DOHH2 (cell line): ENCODE data around the gene SEPTIN10.

ENCODE experiments used
- H3F3A ChIP-seq: fragments of 200-600 bp; sonication (generic), shearing (Covaris generic); 2 replicates; pipeline ENCODE4 v1.6.0; 2016; ENCODE audit warnings: antibody characterized with exemption, mild to moderate bottlenecking; ENCODE audit not compliant: control insufficient read depth, insufficient read depth
- H3K27ac ChIP-seq: fragments of 200-600 bp; sonication (generic); 2 replicates; pipeline ENCODE4 v1.5.1; 2014; ENCODE audit warnings: low read depth, mild to moderate bottlenecking, low read length, moderate library complexity
- H3K27me3 ChIP-seq: fragments of 200-600 bp; sonication (generic); 2 replicates; pipeline ENCODE4 v1.6.1; 2014; ENCODE audit warnings: mild to moderate bottlenecking, low read length, mixed read lengths; ENCODE audit not compliant: control insufficient read depth
- H3K36me3 ChIP-seq: fragments of 200-600 bp; sonication (generic); 2 replicates; pipeline ENCODE4 v1.6.1; 2014; ENCODE audit warnings: mild to moderate bottlenecking, low read length, moderate library complexity, mixed read lengths; ENCODE audit not compliant: control insufficient read depth
- H3K4me1 ChIP-seq: fragments of 200-600 bp; sonication (generic); 2 replicates; pipeline ENCODE4 v1.6.1; 2014; ENCODE audit warnings: mild to moderate bottlenecking, low read length, mixed read lengths; ENCODE audit not compliant: control insufficient read depth
- H3K4me2 ChIP-seq: fragments of 200-600 bp; sonication (generic); 2 replicates; pipeline ENCODE4 v1.6.0; 2014; ENCODE audit warnings: mild to moderate bottlenecking, low read length, moderate library complexity
- H3K4me3 ChIP-seq: fragments of 200-600 bp; sonication (generic); 2 replicates; pipeline ENCODE4 v1.5.1; 2014; ENCODE audit warnings: mild to moderate bottlenecking, low read length, mixed read lengths
- H3K79me2 ChIP-seq: fragments of 200-600 bp; sonication (generic); 2 replicates; pipeline ENCODE4 v1.6.1; 2014; ENCODE audit warnings: mild to moderate bottlenecking, low read length, mixed read lengths; ENCODE audit not compliant: control insufficient read depth
- H3K9me2 ChIP-seq: fragments of 200-600 bp; sonication (generic); replicated peaks from 2 replicates; pipeline ENCODE4 v1.6.1; 2014; ENCODE audit warnings: mild to moderate bottlenecking, low read length, mixed read lengths; ENCODE audit not compliant: control insufficient read depth
- H3K9me3 ChIP-seq: fragments of 200-600 bp; sonication (generic); 2 replicates; pipeline ENCODE4 v1.6.1; 2014; ENCODE audit warnings: antibody characterized with exemption, low read length, mixed read lengths; ENCODE audit not compliant: control insufficient read depth, insufficient read depth
- H4K20me1 ChIP-seq: fragments of 200-600 bp; sonication (generic); 2 replicates; pipeline ENCODE4 v1.6.0; 2014; ENCODE audit warnings: low read depth, mild to moderate bottlenecking, antibody characterized with exemption, low read length, moderate library complexity; ENCODE audit not compliant: control insufficient read depth, insufficient read depth
- EZH2phosphoT487 ChIP-seq: fragments of 200-600 bp; sonication (generic); IDR thresholded peaks from 2 replicates; pipeline ENCODE4 v1.6.1; 2017; ENCODE audit warnings: borderline replicate concordance, mild to moderate bottlenecking, antibody characterized with exemption, low read length, moderate library complexity, mixed read lengths
- TF ChIP-seq, protein P1 (sequence below): fragments of 200-600 bp; sonication (generic); IDR thresholded peaks from one replicate; pipeline ENCODE4 v1.5.1; 2014; ENCODE audit warnings: antibody characterized with exemption, mild to moderate bottlenecking, low read depth, low read length; ENCODE audit not compliant: poor library complexity, severe bottlenecking

The SEPTIN10 gene

DNA sequence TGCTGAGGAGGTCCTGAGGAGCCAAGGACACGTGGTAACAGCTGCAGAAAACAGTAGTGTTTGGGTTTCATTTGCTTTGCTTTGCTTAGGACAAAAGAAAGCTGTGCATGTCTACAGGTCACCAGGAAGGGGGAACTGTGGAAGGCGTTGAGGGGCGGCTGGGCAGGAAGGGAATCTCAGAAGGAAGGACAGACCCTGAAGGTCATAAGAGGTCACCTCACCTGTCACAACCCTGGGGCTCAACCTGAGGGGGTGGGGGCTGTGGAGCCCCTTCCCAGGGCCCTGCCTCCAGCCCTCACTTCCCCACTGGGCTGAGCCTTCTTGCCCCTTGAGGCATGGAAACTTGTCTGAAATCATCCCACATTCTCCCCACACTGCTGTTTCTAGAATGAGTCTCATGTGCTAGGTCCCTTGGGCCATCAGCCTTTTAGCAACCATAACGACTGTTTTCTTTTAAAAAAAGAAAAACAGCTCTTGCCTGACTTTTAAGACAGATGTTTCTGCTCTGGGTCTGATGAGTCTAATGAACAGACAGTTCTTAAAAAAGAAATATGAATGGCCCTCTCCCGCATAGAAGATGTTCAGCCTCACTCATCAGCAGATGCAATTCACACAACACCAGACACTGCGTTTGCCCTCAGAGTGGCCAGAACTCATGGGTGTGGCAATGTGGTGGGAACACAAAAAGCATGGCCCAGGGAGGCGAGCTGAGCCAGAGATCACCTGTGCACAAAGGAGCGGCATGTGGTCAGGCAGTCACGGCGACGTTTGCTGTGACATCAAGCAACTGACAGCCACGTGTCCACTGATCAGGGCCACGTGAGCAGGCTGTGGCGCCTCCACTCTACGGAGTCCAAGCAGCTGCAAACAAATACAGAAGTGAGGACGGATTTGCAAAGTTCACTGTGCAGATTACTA is 84.0 kb downstream of the SEPTIN10 start:
- H3K27me3 ChIP-seq = no peaks in the 10 kb centered on the region
- no peak overlapping the region for H3K4me3 ChIP-seq
- no peak overlapping the region for H3K4me2 ChIP-seq
- H3F3A ChIP-seq = no peaks in the 10 kb centered on the region
- no peaks in the 10 kb centered on the region for H4K20me1 ChIP-seq
- H3K4me1 ChIP-seq = no peaks in the 10 kb centered on the region
- no peaks in the 10 kb centered on the region for H3K79me2 ChIP-seq
- no peaks in the 10 kb centered on the region for H3K9me2 ChIP-seq
- H3K27ac ChIP-seq = no peak overlapping the region
- H3K36me3 ChIP-seq = no peaks in the 10 kb centered on the region
- TF ChIP-seq, protein P1, sequence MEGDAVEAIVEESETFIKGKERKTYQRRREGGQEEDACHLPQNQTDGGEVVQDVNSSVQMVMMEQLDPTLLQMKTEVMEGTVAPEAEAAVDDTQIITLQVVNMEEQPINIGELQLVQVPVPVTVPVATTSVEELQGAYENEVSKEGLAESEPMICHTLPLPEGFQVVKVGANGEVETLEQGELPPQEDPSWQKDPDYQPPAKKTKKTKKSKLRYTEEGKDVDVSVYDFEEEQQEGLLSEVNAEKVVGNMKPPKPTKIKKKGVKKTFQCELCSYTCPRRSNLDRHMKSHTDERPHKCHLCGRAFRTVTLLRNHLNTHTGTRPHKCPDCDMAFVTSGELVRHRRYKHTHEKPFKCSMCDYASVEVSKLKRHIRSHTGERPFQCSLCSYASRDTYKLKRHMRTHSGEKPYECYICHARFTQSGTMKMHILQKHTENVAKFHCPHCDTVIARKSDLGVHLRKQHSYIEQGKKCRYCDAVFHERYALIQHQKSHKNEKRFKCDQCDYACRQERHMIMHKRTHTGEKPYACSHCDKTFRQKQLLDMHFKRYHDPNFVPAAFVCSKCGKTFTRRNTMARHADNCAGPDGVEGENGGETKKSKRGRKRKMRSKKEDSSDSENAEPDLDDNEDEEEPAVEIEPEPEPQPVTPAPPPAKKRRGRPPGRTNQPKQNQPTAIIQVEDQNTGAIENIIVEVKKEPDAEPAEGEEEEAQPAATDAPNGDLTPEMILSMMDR = no peak
- TF ChIP-seq EZH2phosphoT487 = no peak
- H3K9me3 ChIP-seq = no peaks in the 10 kb centered on the region

DNA sequence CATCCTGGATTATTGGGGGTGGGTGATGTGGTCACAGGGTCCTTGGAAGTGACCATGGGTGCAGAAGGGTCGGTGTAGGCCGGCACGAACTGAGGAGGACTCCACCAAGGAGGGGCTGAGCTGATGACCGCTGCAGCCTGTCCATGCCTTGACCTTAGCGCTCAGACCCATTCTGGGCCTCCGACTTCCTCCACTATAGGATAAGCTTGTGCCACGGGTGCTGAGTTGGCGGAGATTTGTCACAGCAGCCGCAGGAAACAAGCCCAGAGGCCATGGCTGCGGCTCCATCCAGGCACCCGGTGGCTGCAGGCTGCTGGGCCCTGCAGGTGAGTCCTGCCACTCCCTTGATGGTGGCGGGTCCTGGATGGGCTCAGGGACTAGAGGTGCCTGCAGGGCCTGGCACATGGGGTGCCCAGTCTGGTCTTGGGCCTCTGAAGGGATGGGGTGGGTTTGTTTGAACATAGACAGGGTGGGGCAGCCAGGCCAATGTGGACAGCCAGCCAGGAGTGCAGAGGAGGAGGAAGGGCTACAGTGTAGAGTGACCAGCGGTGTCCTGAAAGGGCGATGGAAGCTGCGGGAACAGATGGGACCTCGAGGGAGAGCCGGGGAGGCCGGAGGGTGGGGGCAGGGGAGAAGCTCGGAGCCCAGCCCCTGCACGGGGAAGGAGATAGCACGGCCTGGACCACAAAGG is 84.8 kb downstream of the SEPTIN10 start:
- no peak for TF ChIP-seq EZH2phosphoT487
- TF ChIP-seq, protein P1 = no peak
- H3F3A ChIP-seq = no peaks in the 10 kb centered on the region

DNA sequence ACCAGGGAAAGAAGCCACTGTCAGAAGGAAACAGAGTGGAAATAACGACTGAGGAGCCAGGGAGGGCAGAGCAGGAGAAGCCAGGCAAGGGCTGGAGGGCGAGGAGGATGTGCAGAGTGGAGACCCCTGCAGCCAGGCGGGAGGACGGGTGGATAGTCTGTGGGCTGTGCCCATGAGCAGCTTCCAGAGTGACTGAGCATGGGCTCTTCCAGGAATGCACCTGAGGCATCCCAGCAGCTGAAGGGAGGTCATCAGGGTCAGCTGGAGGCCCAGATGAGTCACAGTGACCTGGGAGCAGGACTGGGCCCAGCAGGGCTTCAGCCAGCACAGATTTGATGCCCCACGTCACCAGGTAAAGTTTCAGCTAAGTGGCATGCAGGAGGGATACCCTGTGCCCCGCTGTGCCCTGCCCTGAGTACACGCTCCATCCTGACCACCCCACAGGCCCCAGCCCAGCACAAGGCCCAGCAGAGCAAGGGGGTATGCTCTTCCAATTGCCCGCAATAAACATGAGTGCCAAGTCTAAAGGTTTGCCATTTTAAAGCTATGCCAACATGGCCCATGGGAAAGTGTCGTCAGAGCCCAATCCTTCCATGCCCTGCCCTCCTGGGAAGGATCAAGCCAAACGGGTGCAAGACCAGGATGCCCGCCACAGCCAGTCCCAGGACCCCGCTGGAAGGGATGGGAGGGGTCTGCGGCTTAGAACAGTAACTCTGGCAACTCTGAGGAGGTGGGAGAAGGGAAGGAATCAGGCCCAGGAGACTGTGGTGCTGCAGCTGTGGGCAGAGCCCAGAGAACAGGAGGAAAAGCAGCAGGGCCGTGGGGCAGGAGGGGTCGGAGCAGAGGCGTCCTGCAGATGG is 85.7 kb downstream of the SEPTIN10 start:
- Histone ChIP-seq H3K27me3 (no peaks in the 10 kb centered on the region), H3K27ac (no peak overlapping the region), H3K79me2 (no peaks in the 10 kb centered on the region), H3K4me3 (no peak overlapping the region), H4K20me1 (no peaks in the 10 kb centered on the region), H3K36me3 (no peaks in the 10 kb centered on the region), H3K9me2 (no peaks in the 10 kb centered on the region), H3F3A (no peaks in the 10 kb centered on the region), H3K4me1 (no peaks in the 10 kb centered on the region), H3K4me2 (no peak overlapping the region), H3K9me3 (no peaks in the 10 kb centered on the region)
- TF ChIP-seq, protein P1 = no peak
- no peak for TF ChIP-seq EZH2phosphoT487

More for the DNA sequence above, 84.8 kb downstream of the SEPTIN10 start:
- Histone ChIP-seq H3K9me3 (no peaks in the 10 kb centered on the region), H3K4me3 (no peak overlapping the region), H3K27me3 (no peaks in the 10 kb centered on the region), H3K4me2 (no peak overlapping the region), H4K20me1 (no peaks in the 10 kb centered on the region), H3K36me3 (no peaks in the 10 kb centered on the region), H3K27ac (no peak overlapping the region), H3K79me2 (no peaks in the 10 kb centered on the region), H3K9me2 (no peaks in the 10 kb centered on the region), H3K4me1 (no peaks in the 10 kb centered on the region)
